HG03558 (cell line): ENCODE measurements around the gene CDH4.
"Not testable (repeated sequence)": the region's sequence is repeated elsewhere in the genome, so short reads cannot be mapped to it uniquely, and the experiment has no call there.

Experiments
- ATAC-seq: cut with Tn5 transposase; IDR thresholded peaks from one replicate; pipeline ENCODE4 v1.9.1; 2021; ENCODE audit warnings: moderate number of reproducible peaks; ENCODE audit not compliant: unreplicated experiment; ENCODE audit errors: extremely low read depth

The CDH4 gene

GRCh38 chr20:61940976-61941720 lies 689.1 kb downstream of the CDH4 start:
- ATAC-seq = no peak

- no peak for ATAC-seq
Measured at GRCh38 chr20:61941721-61942405, 689.8 kb downstream of the CDH4 start.

- no peak for ATAC-seq
Measured at GRCh38 chr20:61942526-61942925, 690.5 kb downstream of the CDH4 start.

- ATAC-seq = not testable (repeated sequence)
Measured at GRCh38 chr20:61944967-61945366, 692.9 kb downstream of the CDH4 start.

- not testable (repeated sequence) for ATAC-seq
Measured at GRCh38 chr20:61945495-61945894, 693.4 kb downstream of the CDH4 start.

GRCh38 chr20:61948056-61948455 lies 696.0 kb downstream of the CDH4 start:
- not testable (repeated sequence) for ATAC-seq

- no peak for ATAC-seq
Measured at GRCh38 chr20:61948586-61949362, 696.7 kb downstream of the CDH4 start.

GRCh38 chr20:61949363-61949713 lies 697.3 kb downstream of the CDH4 start:
- ATAC-seq = no peak

- ATAC-seq = no peak
Measured at GRCh38 chr20:61949714-61950640, 697.9 kb downstream of the CDH4 start.

GRCh38 chr20:61950641-61951071 lies 698.6 kb downstream of the CDH4 start:
- ATAC-seq = no peak

GRCh38 chr20:61951695-61952533 lies 699.9 kb downstream of the CDH4 start:
- no peak for ATAC-seq

GRCh38 chr20:61953037-61954021 lies 701.3 kb downstream of the CDH4 start:
- ATAC-seq = no peak

- ATAC-seq = no peak
Measured at GRCh38 chr20:61954276-61955021, 702.4 kb downstream of the CDH4 start.

GRCh38 chr20:61955668-61956395 lies 703.8 kb downstream of the CDH4 start:
- no peak for ATAC-seq

GRCh38 chr20:61956396-61957342 lies 704.6 kb downstream of the CDH4 start:
- ATAC-seq = no peak
